Mesothelial cell of epicardium (in vitro differentiated cells): ENCODE measurements around the gene SNX1. TPM values are rescaled to one million over a fixed set of nuclear protein-coding genes. Genes with fewer than 3 reads are reported as not detected.

ENCODE experiments used
- DNase-seq, 2 experiments: peaks; one replicate each; pipeline ENCODE4 v3.0.0; 2021; ENCODE audit warnings: low spot score in 2 of 2; ENCODE audit not compliant: unreplicated experiment in 2 of 2
- H3K27ac Mint-ChIP-seq: 2 replicates; pipeline ENCODE4 v1.8.0; 2021; ENCODE audit warnings: mixed read lengths
- H3K27me3 Mint-ChIP-seq: 2 replicates; pipeline ENCODE4 v1.8.0; 2021; ENCODE audit warnings: low read depth, mixed read lengths
- H3K36me3 Mint-ChIP-seq: 2 replicates; pipeline ENCODE4 v1.8.0; 2021; ENCODE audit warnings: mixed read lengths
- H3K4me1 Mint-ChIP-seq: 2 replicates; pipeline ENCODE4 v1.8.0; 2021; ENCODE audit warnings: mixed read lengths
- H3K4me3 Mint-ChIP-seq: 2 replicates; pipeline ENCODE4 v1.8.0; 2021; ENCODE audit warnings: mild to moderate bottlenecking, moderate library complexity, mixed read lengths
- H3K9me3 Mint-ChIP-seq: 2 replicates; pipeline ENCODE4 v1.8.0; 2021; ENCODE audit warnings: mixed read lengths
- total RNA-seq: library from RNA; stranded (reverse); gene quantifications from 3 replicates; pipeline ENCODE4 v1.2.1, GENCODE V29; 2021
- TF ChIP-seq, protein P1 (sequence below): fragments of 200-600 bp; sonication (generic); IDR thresholded peaks from one replicate; pipeline ENCODE4 v1.5.0; 2021; ENCODE audit warnings: antibody characterized with exemption; ENCODE audit not compliant: unreplicated experiment

Gene SNX1, protein sequence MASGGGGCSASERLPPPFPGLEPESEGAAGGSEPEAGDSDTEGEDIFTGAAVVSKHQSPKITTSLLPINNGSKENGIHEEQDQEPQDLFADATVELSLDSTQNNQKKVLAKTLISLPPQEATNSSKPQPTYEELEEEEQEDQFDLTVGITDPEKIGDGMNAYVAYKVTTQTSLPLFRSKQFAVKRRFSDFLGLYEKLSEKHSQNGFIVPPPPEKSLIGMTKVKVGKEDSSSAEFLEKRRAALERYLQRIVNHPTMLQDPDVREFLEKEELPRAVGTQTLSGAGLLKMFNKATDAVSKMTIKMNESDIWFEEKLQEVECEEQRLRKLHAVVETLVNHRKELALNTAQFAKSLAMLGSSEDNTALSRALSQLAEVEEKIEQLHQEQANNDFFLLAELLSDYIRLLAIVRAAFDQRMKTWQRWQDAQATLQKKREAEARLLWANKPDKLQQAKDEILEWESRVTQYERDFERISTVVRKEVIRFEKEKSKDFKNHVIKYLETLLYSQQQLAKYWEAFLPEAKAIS
- total RNA-seq, result 93.6 to 97.9 TPM (median 94.4 TPM) in 3 replicates

DNA sequence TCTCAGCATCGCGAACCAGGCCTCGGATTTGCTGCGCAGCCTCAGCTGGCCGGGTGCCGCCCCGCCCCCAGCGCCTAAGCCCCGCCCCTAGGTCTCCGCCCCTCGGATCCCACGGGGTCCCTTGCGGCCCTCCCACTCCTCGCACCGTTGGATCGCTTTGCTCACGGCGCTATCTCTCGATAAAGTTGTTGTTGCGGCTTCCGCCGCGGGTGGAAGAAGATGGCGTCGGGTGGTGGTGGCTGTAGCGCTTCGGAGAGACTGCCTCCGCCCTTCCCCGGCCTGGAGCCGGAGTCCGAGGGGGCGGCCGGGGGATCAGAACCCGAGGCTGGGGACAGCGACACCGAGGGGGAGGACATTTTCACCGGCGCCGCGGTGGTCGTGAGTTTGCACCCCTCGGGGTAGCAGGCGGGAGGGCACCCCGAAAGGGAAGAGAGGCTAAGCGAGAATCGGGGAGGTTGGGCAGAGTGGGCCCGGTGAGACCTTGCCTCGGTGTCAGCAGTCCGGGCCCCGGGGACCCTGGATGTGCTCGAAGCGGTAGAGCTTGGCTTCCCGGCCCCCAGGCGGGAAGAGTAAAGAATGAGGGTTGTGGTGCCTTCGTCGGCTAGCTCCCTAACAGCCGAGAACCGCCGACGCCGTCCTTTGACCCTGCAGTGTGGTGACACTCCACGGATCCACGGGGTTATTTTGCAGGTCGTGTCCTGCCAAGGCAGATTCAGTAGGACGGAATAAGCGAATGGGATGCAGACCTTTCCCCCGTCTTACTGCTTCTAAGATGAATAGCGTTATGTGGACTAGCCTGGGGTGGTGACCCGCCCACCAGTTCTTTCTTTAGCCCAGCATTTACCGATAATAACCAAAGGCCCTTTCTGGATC lies at the start of gene SNX1:
Gene SNX1, plus strand, starts transcription at position 188 of the 873 bp plus-strand sequence. Its CDS starts 32 bp downstream, at position 220.
- H3K27ac Mint-ChIP-seq, result peak within 1 kb of the TSS; percentile 98
- TF ChIP-seq, protein P1, sequence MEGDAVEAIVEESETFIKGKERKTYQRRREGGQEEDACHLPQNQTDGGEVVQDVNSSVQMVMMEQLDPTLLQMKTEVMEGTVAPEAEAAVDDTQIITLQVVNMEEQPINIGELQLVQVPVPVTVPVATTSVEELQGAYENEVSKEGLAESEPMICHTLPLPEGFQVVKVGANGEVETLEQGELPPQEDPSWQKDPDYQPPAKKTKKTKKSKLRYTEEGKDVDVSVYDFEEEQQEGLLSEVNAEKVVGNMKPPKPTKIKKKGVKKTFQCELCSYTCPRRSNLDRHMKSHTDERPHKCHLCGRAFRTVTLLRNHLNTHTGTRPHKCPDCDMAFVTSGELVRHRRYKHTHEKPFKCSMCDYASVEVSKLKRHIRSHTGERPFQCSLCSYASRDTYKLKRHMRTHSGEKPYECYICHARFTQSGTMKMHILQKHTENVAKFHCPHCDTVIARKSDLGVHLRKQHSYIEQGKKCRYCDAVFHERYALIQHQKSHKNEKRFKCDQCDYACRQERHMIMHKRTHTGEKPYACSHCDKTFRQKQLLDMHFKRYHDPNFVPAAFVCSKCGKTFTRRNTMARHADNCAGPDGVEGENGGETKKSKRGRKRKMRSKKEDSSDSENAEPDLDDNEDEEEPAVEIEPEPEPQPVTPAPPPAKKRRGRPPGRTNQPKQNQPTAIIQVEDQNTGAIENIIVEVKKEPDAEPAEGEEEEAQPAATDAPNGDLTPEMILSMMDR, result no peak

DNA sequence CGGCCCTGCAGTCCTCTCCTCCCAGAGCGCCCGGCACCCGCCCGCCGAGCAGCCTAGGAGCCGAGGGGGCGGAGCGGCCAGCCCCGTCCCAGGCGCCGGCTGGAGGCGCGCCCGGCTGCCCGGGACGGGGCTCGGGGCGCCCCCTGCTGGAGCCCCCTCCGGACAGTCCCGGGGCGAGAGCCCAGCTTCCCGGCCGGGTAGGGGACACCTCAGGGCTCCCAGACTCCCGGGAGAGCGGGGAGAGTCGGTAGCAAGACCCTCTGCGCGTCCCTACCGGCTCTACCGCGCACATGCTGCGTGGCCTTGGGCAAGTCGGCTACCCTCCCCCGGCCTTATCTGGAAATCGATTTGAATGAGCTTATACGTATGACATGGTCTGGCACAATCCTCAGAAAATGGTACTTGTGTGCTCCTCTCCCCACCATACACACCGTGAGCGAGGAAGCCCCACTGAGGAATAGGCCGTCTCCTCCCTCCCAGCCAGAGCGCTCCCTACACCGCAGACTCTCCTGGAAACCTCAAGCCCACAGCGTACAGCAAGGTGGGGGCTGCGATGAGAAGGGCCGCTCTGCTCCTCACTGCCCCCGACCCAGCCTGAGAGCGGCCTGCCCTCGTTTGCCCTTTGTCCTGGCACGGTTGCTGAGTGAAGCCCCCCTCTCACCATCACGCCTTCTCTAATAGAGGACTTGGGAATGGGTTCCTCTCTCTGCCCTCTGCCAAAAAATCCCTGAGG lies 49.2 kb upstream of the SNX1 start, which contains the start of gene DAPK2:
Gene DAPK2, minus strand, starts transcription at position 65 of the 733 bp plus-strand sequence. CDS start 6,224 bp downstream, outside the sequence.
- peaks cover 47% of the 10 kb centered on the region for H3K27me3 Mint-ChIP-seq
- H3K9me3 Mint-ChIP-seq, result no peaks in the 10 kb centered on the region
- no peak within 1 kb of the TSS for H3K27ac Mint-ChIP-seq
- DNase-seq, result peak; percentile 58 to 73
- TF ChIP-seq, protein P1, result peak; percentile 59
- H3K36me3 Mint-ChIP-seq, result no peaks in the 10 kb centered on the region
- H3K4me1 Mint-ChIP-seq, result peaks cover 6% of the 10 kb centered on the region
- peak within 1 kb of the TSS; percentile 73 for H3K4me3 Mint-ChIP-seq

More for the DNA sequence above, at the start of gene SNX1:
- Mint-ChIP-seq H3K27me3 (no peaks in the 10 kb centered on the region), H3K36me3 (no peaks in the 10 kb centered on the region), H3K4me1 (peaks cover 49% of the 10 kb centered on the region), H3K4me3 (peak within 1 kb of the TSS; percentile 97), H3K9me3 (no peaks in the 10 kb centered on the region)
- DNase-seq, result peak; percentile 86 to 94

DNA sequence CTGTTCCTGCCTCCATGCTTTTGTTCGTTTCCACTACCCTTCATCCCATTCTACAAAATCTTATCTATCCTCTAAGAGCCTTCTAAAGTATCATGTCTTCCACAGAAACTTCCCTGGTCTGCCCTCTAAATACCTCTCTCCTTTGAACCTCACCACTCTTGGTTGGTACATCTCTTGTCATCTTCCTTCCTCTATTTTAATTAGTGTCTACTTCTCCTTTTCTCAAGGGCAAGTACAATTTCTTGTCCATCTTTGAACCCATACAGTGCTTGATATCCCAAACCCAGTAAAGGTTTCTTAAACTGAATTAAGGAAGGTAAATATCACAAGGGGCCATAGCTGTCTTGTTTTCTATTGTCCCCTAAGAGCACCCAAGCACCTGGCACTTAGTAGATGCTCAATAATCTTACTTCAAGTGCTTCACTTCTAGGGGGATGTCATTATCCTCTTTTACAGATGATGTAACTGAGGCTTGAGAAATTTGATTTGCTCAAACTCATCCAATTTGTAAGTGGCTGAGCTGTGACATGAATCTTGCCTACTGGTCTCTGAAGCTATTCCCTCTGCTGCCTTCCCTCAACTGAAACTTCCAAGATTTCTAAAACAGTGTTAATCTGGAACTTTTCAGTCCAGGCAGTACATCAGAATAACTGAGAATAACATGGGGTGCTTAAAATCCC lies 46.9 kb upstream of the SNX1 start:
- Mint-ChIP-seq H3K27ac (no peak overlapping the region), H3K27me3 (peaks cover 43% of the 10 kb centered on the region), H3K9me3 (no peaks in the 10 kb centered on the region), H3K36me3 (no peaks in the 10 kb centered on the region), H3K4me1 (peaks cover 6% of the 10 kb centered on the region), H3K4me3 (no peak overlapping the region)
- TF ChIP-seq, protein P1, result no peak
- no peak for DNase-seq

DNA sequence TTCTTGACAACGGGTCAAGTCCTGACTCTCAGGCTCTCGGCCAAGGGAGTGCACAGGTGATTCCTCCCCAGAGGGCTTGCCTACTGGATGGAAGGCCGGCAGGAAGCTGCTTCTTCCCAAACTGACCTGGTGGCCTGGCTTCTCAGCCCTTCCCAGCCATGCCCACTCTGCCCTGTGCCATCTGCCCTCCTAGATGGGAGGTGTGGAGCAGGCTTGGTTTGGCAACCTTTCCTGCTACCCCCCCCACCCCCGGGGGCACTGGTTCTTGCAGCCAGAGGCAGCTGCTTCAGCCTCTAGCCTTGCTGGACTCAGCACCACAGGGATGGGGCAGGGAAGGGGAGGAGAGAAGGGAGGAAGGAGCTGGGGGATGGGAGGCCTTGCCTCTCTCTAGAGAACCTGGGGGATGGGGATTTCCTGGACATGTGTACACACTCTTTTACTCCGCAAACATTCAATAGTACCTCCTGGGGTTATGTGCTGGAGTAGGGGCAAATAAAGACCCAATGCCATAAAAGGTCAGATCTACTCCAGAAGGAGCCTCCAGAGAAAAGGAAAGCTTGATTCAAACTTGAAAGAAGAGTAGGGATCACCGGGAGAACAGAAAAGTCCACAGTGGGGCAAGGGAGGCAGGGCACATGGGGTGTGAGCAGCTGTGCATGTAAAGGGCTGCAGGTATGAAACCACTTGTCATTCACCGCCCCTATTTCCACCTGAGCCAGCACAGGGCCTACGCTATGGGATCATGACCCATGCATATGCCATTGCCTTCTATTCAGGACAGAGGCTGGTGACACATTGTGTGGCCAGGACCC lies 45.3 kb upstream of the SNX1 start:
- no peak overlapping the region for H3K27ac Mint-ChIP-seq
- H3K9me3 Mint-ChIP-seq, result no peaks in the 10 kb centered on the region
- H3K27me3 Mint-ChIP-seq, result peaks cover 30% of the 10 kb centered on the region
- H3K36me3 Mint-ChIP-seq, result no peaks in the 10 kb centered on the region
- DNase-seq, result no peak
- TF ChIP-seq, protein P1, result no peak
- peaks cover 6% of the 10 kb centered on the region for H3K4me1 Mint-ChIP-seq
- no peak overlapping the region for H3K4me3 Mint-ChIP-seq
